A172 (cell line): Measurements from ENCODE around the gene ZNF668. TPM values are rescaled to one million over a fixed set of nuclear protein-coding genes. Genes with fewer than 3 reads are reported as not detected.
"Not testable (repeated sequence)": the region's sequence is repeated elsewhere in the genome, so short reads cannot be mapped to it uniquely, and the experiment has no call there.

ENCODE experiments used
- DNase-seq: peaks from one replicate; pipeline ENCODE4 v3.0.0-alpha.2; 2015; ENCODE audit warnings: low spot score
- total RNA-seq: library from RNA; depleted of rRNA; stranded (reverse); fragments of >200 nt; shearing (Covaris generic); gene quantifications from 2 replicates; pipeline ENCODE4 v1.2.3, GENCODE V29; 2014; rRNA removed

Gene ZNF668
- total RNA-seq, 1 experiment from 2014 or later = 35.5 TPM

DNA sequence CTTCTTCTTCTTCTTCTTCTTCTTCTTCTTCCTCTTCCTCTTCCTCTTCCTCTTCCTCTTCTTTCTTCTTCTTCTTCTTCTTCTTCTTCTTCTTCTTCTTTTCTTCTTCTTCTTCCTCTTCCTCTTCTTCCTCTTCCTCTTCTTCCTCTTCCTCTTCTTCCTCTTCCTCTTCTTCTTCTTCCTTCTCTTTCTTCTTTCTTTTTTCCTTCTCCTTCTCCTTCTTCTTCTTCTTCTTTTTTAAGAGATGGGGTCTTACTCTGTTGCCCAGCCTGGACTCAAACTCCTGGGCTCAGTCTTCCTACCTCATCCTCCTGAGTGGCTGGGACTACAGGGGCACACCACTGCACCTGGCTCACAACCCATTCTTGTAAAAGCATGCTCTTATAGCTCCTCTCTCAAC is 60.7 kb downstream of the ZNF668 start:
- not testable (repeated sequence) for DNase-seq

DNA sequence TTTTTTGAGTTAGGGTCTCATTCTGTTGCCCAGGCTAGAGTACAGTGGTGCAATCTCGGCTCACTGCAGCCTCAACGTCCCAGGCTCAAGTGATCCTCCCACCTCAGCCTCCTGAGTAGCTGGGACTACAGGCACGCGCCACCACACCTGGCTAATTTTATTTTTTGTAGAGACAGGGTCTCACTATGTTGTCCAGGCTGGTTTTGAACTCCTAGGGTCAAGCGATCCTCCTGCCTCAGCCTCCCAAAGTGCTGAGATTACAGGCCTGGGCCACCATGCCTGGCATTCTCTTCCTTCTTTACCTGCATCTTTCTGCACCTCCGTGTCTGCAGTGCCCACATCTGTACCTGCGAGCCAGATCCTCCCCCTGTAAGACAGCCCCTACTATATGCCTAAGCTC is 62.2 kb downstream of the ZNF668 start:
- DNase-seq = not testable (repeated sequence)

Other genes with a start within 250 kb of the ZNF668 start
- gene BCL7C, start 180.2 kb downstream of the ZNF668 start, total RNA-seq = 57.3 and 60.8 TPM in 2 replicates
- gene CTF1, start 177.6 kb downstream of the ZNF668 start, total RNA-seq = 1.9 and 2.3 TPM in 2 replicates
- gene FBXL19, start 150.7 kb downstream of the ZNF668 start, total RNA-seq = 18.7 and 32.5 TPM in 2 replicates
- gene ORAI3, start 125.2 kb downstream of the ZNF668 start, total RNA-seq = 46.4 and 50.8 TPM in 2 replicates
- gene SETD1A, start 116.5 kb downstream of the ZNF668 start, total RNA-seq = 3.5 and 3.8 TPM in 2 replicates
- gene HSD3B7, start 89.0 kb downstream of the ZNF668 start, total RNA-seq = 30.4 and 33.8 TPM in 2 replicates
- 0.26 and 3.5 TPM in 2 replicates for gene STX1B, start 63.6 kb downstream of the ZNF668 start, total RNA-seq
- 35.2 and 40.0 TPM in 2 replicates for gene STX4, start 40.7 kb downstream of the ZNF668 start, total RNA-seq
- 10.3 and 11.5 TPM in 2 replicates for gene ZNF646, start 182 bp upstream of the ZNF668 start, total RNA-seq
- 2.0 and 3.5 TPM in 2 replicates for gene PRSS53, start 14.7 kb upstream of the ZNF668 start, total RNA-seq
- gene VKORC1, start 20.6 kb upstream of the ZNF668 start, total RNA-seq = 137 and 164 TPM in 2 replicates
- gene BCKDK, start 34.1 kb upstream of the ZNF668 start, total RNA-seq = 28.6 and 38.1 TPM in 2 replicates
- 46.6 and 55.6 TPM in 2 replicates for gene KAT8, start 43.4 kb upstream of the ZNF668 start, total RNA-seq
- gene PRSS8, start 61.5 kb upstream of the ZNF668 start, total RNA-seq = 2.9 and 4.2 TPM in 2 replicates
- 0.41 and 0.55 TPM in 2 replicates for gene PRSS36, start 75.8 kb upstream of the ZNF668 start, total RNA-seq
- gene FUS, start 105.9 kb upstream of the ZNF668 start, total RNA-seq = 14.4 and 26.9 TPM in 2 replicates
- gene PYCARD, start 128.5 kb upstream of the ZNF668 start, total RNA-seq = not detected in 2 replicates
- gene TRIM72, start 139.9 kb upstream of the ZNF668 start, total RNA-seq = under 0.01 and 0.02 TPM in 2 replicates
- gene PYDC1, start 142.9 kb upstream of the ZNF668 start, total RNA-seq = not detected in 2 replicates
- 1.0 and 3.1 TPM in 2 replicates for gene ITGAM, start 185.7 kb upstream of the ZNF668 start, total RNA-seq